Pulmonary artery endothelial cell (primary cell): ENCODE results near the gene ADSL. TPM values are rescaled to one million over a fixed set of nuclear protein-coding genes. Genes with fewer than 3 reads are reported as not detected.

Experiments used
- DNase-seq: peaks from one replicate; pipeline ENCODE4 v3.0.0-alpha.2; 2011; ENCODE audit warnings: low read depth, low spot score
- total RNA-seq: library from RNA; depleted of rRNA; stranded (reverse); fragments of >200 nt; gene quantifications from 2 replicates; pipeline ENCODE4 v1.2.3, GENCODE V29; 2014

The ADSL gene
- total RNA-seq, 1 donor from 2014 or later: 172 TPM

- no peak for DNase-seq
These were observed 70.7 kb downstream of the ADSL start for GRCh38 chr22:40417041-40417440.

GRCh38 chr22:40417881-40418280, 71.6 kb downstream of the ADSL start:
- no peak for DNase-seq

GRCh38 chr22:40418366-40419201, 72.3 kb downstream of the ADSL start:
- DNase-seq: no peak

- DNase-seq: no peak
These were observed 73.4 kb downstream of the ADSL start for GRCh38 chr22:40419718-40420117.

GRCh38 chr22:40420341-40421081, 74.2 kb downstream of the ADSL start:
- no peak for DNase-seq

GRCh38 chr22:40421082-40421350, 74.7 kb downstream of the ADSL start:
- no peak for DNase-seq

- DNase-seq: no peak
These were observed 75.6 kb downstream of the ADSL start for GRCh38 chr22:40421941-40422340.

- no peak for DNase-seq
These were observed 76.4 kb downstream of the ADSL start for GRCh38 chr22:40422558-40423309.

- no peak for DNase-seq
These were observed 77.0 kb downstream of the ADSL start for GRCh38 chr22:40423310-40423688.

GRCh38 chr22:40423882-40424640, 77.8 kb downstream of the ADSL start:
- no peak for DNase-seq

GRCh38 chr22:40425082-40425481, 78.8 kb downstream of the ADSL start:
- DNase-seq: no peak

- no peak for DNase-seq
These were observed 80.5 kb downstream of the ADSL start for GRCh38 chr22:40426594-40427333.

GRCh38 chr22:40428796-40429195, 82.5 kb downstream of the ADSL start:
- DNase-seq: no peak

- no peak for DNase-seq
These were observed 83.2 kb downstream of the ADSL start for GRCh38 chr22:40429481-40429880.

- DNase-seq: no peak
These were observed 84.7 kb downstream of the ADSL start for GRCh38 chr22:40430991-40431390.

- no peak for DNase-seq
These were observed 85.9 kb downstream of the ADSL start for GRCh38 chr22:40432157-40432556.

GRCh38 chr22:40432625-40433024, 86.3 kb downstream of the ADSL start:
- DNase-seq: no peak

GRCh38 chr22:40433416-40434090, 87.3 kb downstream of the ADSL start:
- DNase-seq: no peak

- DNase-seq: no peak
These were observed 87.8 kb downstream of the ADSL start for GRCh38 chr22:40434106-40434505.

GRCh38 chr22:40434745-40435144, 88.4 kb downstream of the ADSL start:
- DNase-seq: no peak
